KOPT-K1 (cell line): Measurements from ENCODE around the gene PAX2.

Experiments used
- H3K27ac ChIP-seq: fragments of 200-600 bp; sonication (generic); 2 replicates; pipeline ENCODE4 v1.5.1; 2016; ENCODE audit warnings: antibody characterized with exemption, mild to moderate bottlenecking, low read depth, low read length; ENCODE audit not compliant: poor library complexity, severe bottlenecking
- H3K36me3 ChIP-seq: fragments of 200-600 bp; sonication (generic); 2 replicates; pipeline ENCODE4 v1.5.1; 2017; ENCODE audit warnings: antibody characterized with exemption, mild to moderate bottlenecking, low read length, moderate library complexity; ENCODE audit not compliant: insufficient read depth
- H3K9me3 ChIP-seq: fragments of 200-600 bp; sonication (generic); 2 replicates; pipeline ENCODE4 v1.5.1; 2017; ENCODE audit warnings: antibody characterized with exemption, low read length, mild to moderate bottlenecking; ENCODE audit not compliant: insufficient read depth, poor library complexity, severe bottlenecking

PAX2 gene

DNA sequence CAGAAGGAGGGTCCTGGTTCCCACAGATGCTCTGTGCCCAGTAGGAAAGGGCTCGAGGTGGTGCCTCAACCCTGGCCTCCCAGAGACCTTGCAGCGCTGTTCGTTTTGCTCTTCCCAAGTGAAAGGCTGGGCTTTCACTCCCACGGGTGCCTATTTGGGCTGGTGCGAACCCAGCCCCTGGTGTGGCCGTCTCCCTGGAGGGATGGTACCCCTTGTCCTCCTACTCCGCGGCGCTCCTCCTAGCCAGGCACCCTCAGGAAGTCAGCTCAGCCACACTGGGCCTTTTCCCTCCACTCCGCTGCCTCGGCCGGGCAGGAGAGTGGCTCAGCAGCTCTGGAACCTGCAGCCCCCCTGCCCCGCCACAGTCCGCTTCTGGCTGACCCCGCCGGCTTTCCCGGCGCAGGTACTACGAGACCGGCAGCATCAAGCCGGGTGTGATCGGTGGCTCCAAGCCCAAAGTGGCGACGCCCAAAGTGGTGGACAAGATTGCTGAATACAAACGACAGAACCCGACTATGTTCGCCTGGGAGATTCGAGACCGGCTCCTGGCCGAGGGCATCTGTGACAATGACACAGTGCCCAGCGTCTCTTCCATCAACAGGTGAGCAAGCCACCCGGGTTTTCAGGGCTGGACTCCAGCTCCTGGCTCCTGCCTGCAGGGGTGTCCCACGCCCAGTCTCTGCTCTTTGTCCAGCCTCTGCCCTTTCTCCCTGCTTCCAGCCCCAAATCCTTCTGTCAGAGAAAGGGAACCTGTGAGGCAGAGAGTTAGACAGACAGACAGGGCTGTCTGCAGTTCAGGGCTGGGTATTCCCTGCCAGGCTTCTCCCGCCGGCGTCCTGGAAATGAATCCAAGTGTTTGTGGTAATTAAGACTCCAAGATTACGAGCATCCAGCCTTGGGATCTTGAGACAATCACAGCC, 5.2 kb downstream of the PAX2 start:
- H3K27ac ChIP-seq, result no peak overlapping the region
- H3K9me3 ChIP-seq, result no peaks in the 10 kb centered on the region
- H3K36me3 ChIP-seq, result no peaks in the 10 kb centered on the region

DNA sequence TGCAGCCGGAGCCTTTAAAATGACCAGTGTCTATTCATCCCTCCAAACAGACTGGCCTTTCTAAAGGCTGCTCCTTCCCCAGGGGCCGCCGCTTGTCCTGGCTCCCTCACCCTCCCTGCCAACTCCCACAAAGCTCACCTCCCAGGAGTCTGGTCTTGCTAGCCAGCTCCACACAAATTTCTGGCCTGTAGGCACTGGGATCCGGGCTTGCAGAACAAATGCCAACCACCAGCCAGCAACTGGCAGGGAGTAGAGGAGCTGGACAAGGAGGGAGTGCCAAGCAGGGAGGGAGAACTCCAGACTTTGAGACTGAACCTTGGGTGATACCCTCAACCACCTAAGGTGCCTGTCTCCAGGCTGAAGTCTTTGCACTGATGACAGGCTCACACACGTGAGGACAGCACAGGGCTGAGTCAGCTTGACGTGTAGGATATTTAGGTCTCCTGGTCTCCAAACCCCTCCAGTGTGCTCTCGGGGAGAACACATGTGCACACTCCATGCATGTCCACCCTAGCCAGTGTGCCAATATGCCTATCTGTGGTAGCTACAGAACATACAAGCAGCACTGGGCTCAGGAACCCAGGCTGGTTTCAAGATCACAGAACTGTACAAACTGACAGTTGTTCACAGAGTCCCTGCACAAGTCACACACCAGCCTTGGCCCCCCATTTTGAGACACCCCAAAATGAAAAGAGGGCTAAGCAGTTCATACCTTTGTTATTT, 6.0 kb downstream of the PAX2 start:
- no peaks in the 10 kb centered on the region for H3K9me3 ChIP-seq
- H3K27ac ChIP-seq, result no peak overlapping the region
- no peaks in the 10 kb centered on the region for H3K36me3 ChIP-seq

DNA sequence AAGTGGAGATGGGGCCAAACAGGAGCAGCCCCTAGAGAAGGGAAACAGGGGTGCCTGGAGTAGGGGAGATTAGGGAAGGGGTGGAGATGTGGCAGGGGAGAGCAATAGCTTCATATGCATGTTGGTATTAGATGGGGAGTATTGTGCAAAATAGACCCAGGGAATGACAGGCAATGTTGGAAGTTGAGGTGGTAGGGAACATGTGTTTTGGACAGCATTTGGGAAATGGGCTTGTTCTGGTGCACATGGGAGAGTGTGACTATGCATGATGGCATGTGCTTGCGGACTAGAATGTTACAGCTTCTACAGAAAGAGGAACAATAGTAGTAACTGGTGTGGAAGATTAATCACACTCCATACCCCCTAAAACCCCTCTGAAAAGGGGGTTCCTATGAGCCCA, 10.4 kb downstream of the PAX2 start:
- Histone ChIP-seq H3K36me3 (no peaks in the 10 kb centered on the region), H3K9me3 (no peaks in the 10 kb centered on the region), H3K27ac (no peak overlapping the region)

DNA sequence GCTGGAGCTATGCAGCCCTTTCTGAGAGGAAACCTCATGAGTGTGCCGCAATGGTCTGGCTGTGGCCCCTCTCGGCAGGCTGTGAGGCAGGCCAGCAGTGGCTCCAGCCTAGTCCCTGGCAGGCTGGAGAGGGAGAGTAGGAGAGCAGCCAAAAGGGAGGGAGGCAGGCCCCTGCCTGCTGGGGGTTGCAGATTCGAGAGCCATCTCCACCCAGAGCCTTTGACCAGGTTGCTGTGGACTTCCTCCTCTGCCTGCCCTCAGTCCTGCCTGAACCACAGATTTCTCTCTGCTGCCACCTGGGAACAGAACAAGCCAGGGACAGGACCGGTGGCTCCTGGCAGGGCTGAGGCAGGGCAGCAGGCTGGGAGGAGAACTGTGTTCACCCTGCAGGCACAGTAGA, 13.9 kb downstream of the PAX2 start:
- Histone ChIP-seq H3K27ac (no peak overlapping the region), H3K36me3 (no peaks in the 10 kb centered on the region), H3K9me3 (no peaks in the 10 kb centered on the region)

DNA sequence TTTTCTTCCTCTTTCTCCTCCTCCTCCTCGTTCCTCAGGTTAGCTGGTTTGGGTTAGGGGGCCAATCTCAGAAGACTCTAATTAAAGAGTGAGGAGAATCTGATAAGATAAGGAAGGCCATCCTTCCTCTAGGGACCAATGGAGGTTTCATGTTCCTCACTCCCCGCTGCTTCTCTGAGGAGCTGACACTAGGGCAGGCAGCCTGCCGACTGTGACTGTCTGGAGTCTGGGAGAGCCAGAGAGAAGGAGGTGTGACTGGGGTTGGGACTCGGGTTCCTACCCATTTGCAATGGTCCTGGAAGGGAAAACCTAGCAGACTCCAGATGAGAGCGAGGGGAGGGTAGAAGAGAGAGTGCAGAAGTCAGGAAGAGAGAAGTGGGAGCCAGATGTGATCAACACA, 15.3 kb downstream of the PAX2 start:
- no peaks in the 10 kb centered on the region for H3K9me3 ChIP-seq
- H3K27ac ChIP-seq, result no peak overlapping the region
- no peaks in the 10 kb centered on the region for H3K36me3 ChIP-seq

GRCh38 chr10:100761191-100761590, 15.8 kb downstream of the PAX2 start:
- Histone ChIP-seq H3K27ac (no peak overlapping the region), H3K9me3 (no peaks in the 10 kb centered on the region), H3K36me3 (no peaks in the 10 kb centered on the region)

GRCh38 chr10:100763043-100763747, 17.8 kb downstream of the PAX2 start:
- Histone ChIP-seq H3K36me3 (no peaks in the 10 kb centered on the region), H3K9me3 (no peaks in the 10 kb centered on the region), H3K27ac (no peak overlapping the region)

GRCh38 chr10:100766693-100767421, 21.5 kb downstream of the PAX2 start:
- Histone ChIP-seq H3K9me3 (no peaks in the 10 kb centered on the region), H3K27ac (no peak overlapping the region), H3K36me3 (no peaks in the 10 kb centered on the region)

- no peaks in the 10 kb centered on the region for H3K36me3 ChIP-seq
- no peak overlapping the region for H3K27ac ChIP-seq
- no peaks in the 10 kb centered on the region for H3K9me3 ChIP-seq
These were observed 22.0 kb downstream of the PAX2 start for GRCh38 chr10:100767422-100767775.

- Histone ChIP-seq H3K36me3 (no peaks in the 10 kb centered on the region), H3K9me3 (no peaks in the 10 kb centered on the region), H3K27ac (no peak overlapping the region)
These were observed 24.1 kb downstream of the PAX2 start for GRCh38 chr10:100769481-100769880.

GRCh38 chr10:100773646-100774045, 28.3 kb downstream of the PAX2 start:
- H3K36me3 ChIP-seq, result no peaks in the 10 kb centered on the region
- H3K27ac ChIP-seq, result no peak overlapping the region
- no peaks in the 10 kb centered on the region for H3K9me3 ChIP-seq

DNA sequence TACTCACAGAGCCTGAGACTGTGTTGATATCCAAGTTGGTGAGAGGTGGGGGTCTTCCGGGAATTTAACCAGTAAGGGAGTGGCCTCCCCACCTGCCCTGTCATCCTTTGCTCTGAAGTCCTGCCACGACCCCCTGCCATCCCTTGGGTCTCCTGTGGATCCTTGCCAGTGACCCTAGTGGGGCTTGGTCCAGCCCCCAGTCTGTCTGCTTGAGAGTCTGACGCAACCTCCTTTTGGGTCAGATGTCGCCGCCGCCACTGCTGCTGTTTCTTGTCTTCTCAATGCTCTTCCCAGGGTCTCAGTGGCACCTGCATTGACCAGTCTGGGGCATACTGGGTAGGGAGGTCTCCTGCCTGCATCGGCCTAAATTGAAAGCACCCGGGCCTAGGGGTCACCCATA, 28.8 kb downstream of the PAX2 start:
- no peak overlapping the region for H3K27ac ChIP-seq
- no peaks in the 10 kb centered on the region for H3K9me3 ChIP-seq
- no peaks in the 10 kb centered on the region for H3K36me3 ChIP-seq

GRCh38 chr10:100774876-100775275, 29.5 kb downstream of the PAX2 start:
- Histone ChIP-seq H3K36me3 (no peaks in the 10 kb centered on the region), H3K9me3 (no peaks in the 10 kb centered on the region), H3K27ac (no peak overlapping the region)

GRCh38 chr10:100775386-100775785, 30.0 kb downstream of the PAX2 start:
- Histone ChIP-seq H3K36me3 (no peaks in the 10 kb centered on the region), H3K27ac (no peak overlapping the region), H3K9me3 (no peaks in the 10 kb centered on the region)

DNA sequence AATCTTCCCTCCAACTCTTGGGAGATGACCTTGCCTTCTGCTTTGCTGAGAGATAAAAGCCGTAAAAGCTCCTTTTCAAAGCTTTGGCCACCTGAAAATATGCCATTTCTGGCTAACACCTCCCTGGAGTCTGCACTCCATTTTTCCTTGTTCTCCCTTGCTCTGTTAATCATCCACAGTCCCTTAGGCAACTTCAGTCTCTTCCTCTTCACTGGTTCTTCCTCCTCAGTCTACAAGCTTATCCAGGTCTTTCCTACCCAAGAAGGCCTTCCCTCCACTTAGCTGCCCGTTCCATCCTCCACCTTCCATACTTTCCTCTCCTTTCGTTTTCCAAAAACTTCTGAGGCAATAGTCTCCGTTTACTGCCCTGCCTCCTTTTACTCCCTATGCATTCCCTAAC, 30.5 kb downstream of the PAX2 start:
- Histone ChIP-seq H3K36me3 (no peaks in the 10 kb centered on the region), H3K9me3 (no peaks in the 10 kb centered on the region), H3K27ac (no peak overlapping the region)
